Ascending aorta (tissue), 2 donors: ENCODE results near the gene TREML4. TPM values are rescaled to one million over a fixed set of nuclear protein-coding genes. Genes with fewer than 3 reads are reported as not detected.
A peak's percentile ranks its signal among the peaks of the same experiment; 100 is the strongest.

Source experiments
- DNase-seq, 2 donors: peaks; one replicate each; pipeline ENCODE4 v3.0.0-alpha.2; 2019; ENCODE audit warnings: low spot score in 2 of 2
- H3K27ac ChIP-seq, 2 donors: fragments of 200-600 bp; sonication (generic); one replicate each; pipeline ENCODE4 v1.5.1; 2016 to 2017; ENCODE audit warnings: mild to moderate bottlenecking in 1 of 2
- H3K27me3 ChIP-seq: fragments of 200-600 bp; sonication (generic); one replicate; pipeline ENCODE4 v1.5.1; 2017
- H3K36me3 ChIP-seq, 2 donors: fragments of 200-600 bp; sonication (generic); one replicate each; pipeline ENCODE4 v1.5.1; 2016
- H3K4me1 ChIP-seq, 2 donors: fragments of 200-600 bp; sonication (generic); one replicate each; pipeline ENCODE4 v1.5.1; 2016 to 2017; ENCODE audit warnings: mild to moderate bottlenecking in 1 of 2
- H3K4me3 ChIP-seq, 2 donors: fragments of 200-600 bp; sonication (generic); one replicate each; pipeline ENCODE4 v1.5.1; 2016 to 2017; ENCODE audit warnings: mild to moderate bottlenecking in 1 of 2
- H3K9me3 ChIP-seq, 2 donors: fragments of 200-600 bp; sonication (generic); one replicate each; pipeline ENCODE4 v1.5.1; 2016
- intact Hi-C: fragments of 100-400 bp; cut with DNase I; formaldehyde crosslinking; loops from one replicate; pipeline ENCODE4 v1.15.1; 2023
- total RNA-seq: library from RNA; depleted of rRNA; stranded (reverse); fragments of >200 nt; gene quantifications from one replicate; pipeline ENCODE4 v1.1.0, GENCODE V29; 2016
- TF ChIP-seq, protein P1 (sequence below), 3 experiments: fragments of 200-600 bp in 2 of 3; fragments of 450-650 bp in 1 of 3; sonication (generic) in 2 of 3; IDR thresholded peaks; one replicate each; pipeline ENCODE4 v1.5.1; 2016 to 2019; ENCODE audit warnings: antibody characterized with exemption in 3 of 3, mild to moderate bottlenecking in 1 of 3, moderate library complexity in 1 of 3

The TREML4 gene
- total RNA-seq, 1 donor from 2014 or later = not detected

GRCh38 chr6:41200296-41200900 is 27.8 kb upstream of the TREML4 start:
- Histone ChIP-seq H3K9me3 (no peaks in the 10 kb centered on the region), H3K36me3 (no peaks in the 10 kb centered on the region), H3K4me1 (no peaks in the 10 kb centered on the region), H3K27me3 (no peaks in the 10 kb centered on the region), H3K4me3 (no peak overlapping the region), H3K27ac (no peak overlapping the region)
- peak in 1 of 2 donors; percentile 32 for DNase-seq
- intact Hi-C loops = no loop called here
- TF ChIP-seq, protein P1, sequence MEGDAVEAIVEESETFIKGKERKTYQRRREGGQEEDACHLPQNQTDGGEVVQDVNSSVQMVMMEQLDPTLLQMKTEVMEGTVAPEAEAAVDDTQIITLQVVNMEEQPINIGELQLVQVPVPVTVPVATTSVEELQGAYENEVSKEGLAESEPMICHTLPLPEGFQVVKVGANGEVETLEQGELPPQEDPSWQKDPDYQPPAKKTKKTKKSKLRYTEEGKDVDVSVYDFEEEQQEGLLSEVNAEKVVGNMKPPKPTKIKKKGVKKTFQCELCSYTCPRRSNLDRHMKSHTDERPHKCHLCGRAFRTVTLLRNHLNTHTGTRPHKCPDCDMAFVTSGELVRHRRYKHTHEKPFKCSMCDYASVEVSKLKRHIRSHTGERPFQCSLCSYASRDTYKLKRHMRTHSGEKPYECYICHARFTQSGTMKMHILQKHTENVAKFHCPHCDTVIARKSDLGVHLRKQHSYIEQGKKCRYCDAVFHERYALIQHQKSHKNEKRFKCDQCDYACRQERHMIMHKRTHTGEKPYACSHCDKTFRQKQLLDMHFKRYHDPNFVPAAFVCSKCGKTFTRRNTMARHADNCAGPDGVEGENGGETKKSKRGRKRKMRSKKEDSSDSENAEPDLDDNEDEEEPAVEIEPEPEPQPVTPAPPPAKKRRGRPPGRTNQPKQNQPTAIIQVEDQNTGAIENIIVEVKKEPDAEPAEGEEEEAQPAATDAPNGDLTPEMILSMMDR (IDR thresholded peaks at IDR 0.05) = no peak

DNA sequence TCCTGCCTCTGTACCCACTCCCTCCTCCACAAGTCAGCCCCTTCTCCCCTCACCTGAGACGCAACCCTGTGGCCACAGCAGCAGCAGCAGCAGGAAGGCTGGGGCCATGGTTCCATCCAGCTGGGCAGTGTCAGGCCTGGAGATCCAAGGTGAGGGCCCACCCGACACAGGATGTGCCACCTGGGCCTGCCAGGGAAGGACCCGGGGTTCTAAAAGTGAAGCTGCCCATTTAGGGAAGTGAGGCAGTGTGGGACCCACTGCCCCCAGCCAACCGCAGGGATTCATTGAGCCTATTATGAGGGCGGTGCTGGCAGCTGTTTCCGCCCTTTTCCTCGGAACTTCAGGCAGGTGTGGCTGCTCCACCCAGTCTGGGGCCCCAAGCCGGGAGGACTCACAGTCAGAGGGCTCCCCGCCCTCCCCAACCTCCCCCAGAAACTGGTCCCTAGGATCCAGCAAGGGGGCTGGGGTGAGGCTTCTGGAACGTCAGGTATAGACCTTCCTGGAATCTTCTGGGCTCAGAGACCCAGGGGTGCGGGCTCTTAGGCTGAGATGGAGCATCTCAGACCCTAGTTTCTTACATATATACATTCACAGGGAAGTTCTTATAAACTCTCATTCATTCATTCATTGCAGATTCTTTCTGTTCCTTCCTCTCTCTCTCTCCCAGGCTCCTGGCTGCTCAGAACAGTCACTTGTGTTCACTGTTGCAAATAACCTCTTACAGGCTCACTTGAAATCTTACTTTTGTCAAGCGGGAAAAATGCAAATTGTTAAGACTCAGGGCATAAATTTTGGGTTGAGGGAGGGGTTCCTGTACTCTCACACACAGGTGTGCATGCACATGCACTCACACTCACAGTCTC is 27.0 kb upstream of the TREML4 start, which contains the start of gene TREML2:
Gene TREML2 (minus strand): TSS at position 249 of the 863 bp plus-strand sequence. CDS start 141 bp downstream, at position 108.
- TF ChIP-seq, protein P1 (IDR thresholded peaks at IDR 0.05) = no peak
- Histone ChIP-seq H3K27me3 (no peaks in the 10 kb centered on the region), H3K27ac (no peak within 1 kb of the TSS), H3K9me3 (no peaks in the 10 kb centered on the region), H3K4me3 (no peak within 1 kb of the TSS), H3K4me1 (no peaks in the 10 kb centered on the region), H3K36me3 (no peaks in the 10 kb centered on the region)
- intact Hi-C loops = no loop called here
- no peak for DNase-seq

- intact Hi-C loops = no loop called here
- no peaks in the 10 kb centered on the region for H3K9me3 ChIP-seq
- H3K36me3 ChIP-seq = no peaks in the 10 kb centered on the region
- no peak overlapping the region for H3K4me3 ChIP-seq
- TF ChIP-seq, protein P1 (IDR thresholded peaks at IDR 0.05) = no peak
- H3K27ac ChIP-seq = no peak overlapping the region
- H3K27me3 ChIP-seq = no peaks in the 10 kb centered on the region
- no peak for DNase-seq
- no peaks in the 10 kb centered on the region for H3K4me1 ChIP-seq
Observed at GRCh38 chr6:41201764-41202173, 26.4 kb upstream of the TREML4 start.

DNA sequence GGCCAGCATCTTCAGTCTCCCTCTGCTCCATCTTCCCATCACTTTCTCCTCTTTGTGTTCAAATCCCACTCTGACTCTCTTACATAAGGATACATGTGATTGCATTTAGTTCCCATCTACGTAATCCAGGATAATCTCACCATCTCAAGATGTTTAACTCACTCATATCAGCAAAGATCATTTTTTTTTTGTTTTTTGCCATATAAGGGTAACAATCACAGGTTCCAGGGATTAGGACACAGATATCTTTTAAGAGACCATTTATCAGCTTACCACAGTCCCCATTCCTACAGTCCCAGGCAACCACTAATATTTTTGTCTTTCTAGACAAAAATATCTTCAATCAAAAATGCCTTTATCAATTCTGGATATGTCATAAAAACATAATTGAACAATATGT is 24.0 kb upstream of the TREML4 start:
- Histone ChIP-seq H3K4me3 (no peak overlapping the region), H3K9me3 (no peaks in the 10 kb centered on the region), H3K27ac (no peak overlapping the region), H3K27me3 (no peaks in the 10 kb centered on the region), H3K36me3 (no peaks in the 10 kb centered on the region), H3K4me1 (no peaks in the 10 kb centered on the region)
- TF ChIP-seq, protein P1 (IDR thresholded peaks at IDR 0.05) = no peak
- intact Hi-C loops = no loop called here
- DNase-seq = no peak

DNA sequence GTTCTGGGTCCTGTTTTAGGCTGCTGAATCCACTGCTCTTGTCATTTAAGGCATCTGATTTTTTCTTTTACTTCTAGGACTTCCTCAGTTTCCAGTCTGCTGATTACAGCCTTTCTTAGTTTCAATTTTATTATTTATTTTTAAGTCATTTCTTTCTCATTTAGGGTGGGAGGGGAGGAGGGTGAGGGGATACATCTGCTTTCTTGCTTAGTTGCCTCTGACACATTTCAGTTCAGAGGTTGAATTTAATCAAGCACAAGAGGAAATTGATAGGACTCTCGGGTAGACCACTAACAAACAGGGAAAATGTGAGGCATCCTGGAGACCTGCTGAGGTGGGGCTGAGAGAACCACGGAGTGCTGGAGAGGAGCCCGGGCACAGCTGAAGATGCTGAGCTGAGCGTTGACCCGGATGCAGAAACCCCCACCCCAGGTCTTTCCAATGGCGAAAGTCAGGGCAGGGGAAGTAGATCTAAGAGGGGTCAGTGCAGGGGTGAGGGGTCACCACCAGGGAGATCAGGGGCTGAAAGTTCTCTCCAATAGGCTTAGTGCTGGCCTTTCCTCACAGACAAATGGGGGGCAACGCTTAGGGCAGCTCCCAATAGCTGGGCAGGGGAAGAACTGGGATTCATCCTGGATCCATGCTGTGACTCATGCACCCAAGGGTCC is 19.6 kb upstream of the TREML4 start:
- no peaks in the 10 kb centered on the region for H3K36me3 ChIP-seq
- no peak for DNase-seq
- intact Hi-C loops = no loop called here
- no peak overlapping the region for H3K27ac ChIP-seq
- H3K27me3 ChIP-seq = no peaks in the 10 kb centered on the region
- no peak overlapping the region for H3K4me3 ChIP-seq
- no peaks in the 10 kb centered on the region for H3K4me1 ChIP-seq
- TF ChIP-seq, protein P1 (IDR thresholded peaks at IDR 0.05) = no peak
- H3K9me3 ChIP-seq = no peaks in the 10 kb centered on the region
